ENCODE data around the gene PYCARD. TPM values are rescaled to one million over a fixed set of nuclear protein-coding genes. Genes with fewer than 3 reads are reported as not detected.

PYCARD gene
- total and polyA plus RNA-seq, 9 of the 15 experiments (the other 6 are each of a cell fraction or from before 2014, with no cell fraction given): 1.3 to 28.4 (median 6.0) TPM

GRCh38 chr16:31189412-31189778, 13.2 kb downstream of the PYCARD start:
- FAIRE-seq: no peak
- H2AFZ ChIP-seq (ENCODE audit: low read depth, low read length): no peak overlapping the region
- H3K27ac ChIP-seq (ENCODE audit: extremely low read depth, low read depth, low read length): no peak overlapping the region
- CTCF ChIA-PET (ENCODE audit: low intra/inter-chr PET ratio): no interaction called here
- no peak overlapping the region for H3K4me3 ChIP-seq
- BruUV-seq (replicated peaks): no TSS peak
- peaks cover 99% of the 10 kb centered on the region for H3K36me3 ChIP-seq (ENCODE audit: control insufficient read depth, insufficient read depth, low read length)
- H4K20me1 ChIP-seq (replicated peaks; ENCODE audit: control insufficient read depth, insufficient read depth, low read length): peaks cover 17% of the 10 kb centered on the region
- H3K4me2 ChIP-seq (ENCODE audit: insufficient read depth, low read length): no peak overlapping the region
- ATAC-seq: no peak
- H3K9me3 ChIP-seq (replicated peaks; ENCODE audit: control insufficient read depth, insufficient read depth, low read depth, low read length): no peaks in the 10 kb centered on the region
- H3K4me1 ChIP-seq (replicated peaks in 1 of 2; ENCODE audit: control insufficient read depth in 2 of 2, insufficient read depth in 2 of 2, low read length in 2 of 2): peaks cover 0 to 3% of the 10 kb centered on the region in 2 experiments; a peak in 2 of 5 replicates
- in situ Hi-C loops (cut with MboI) (no loop called here), intact Hi-C loops (cut with micrococcal nuclease) (loop anchor here (10.0 kb wide), 1 partner anchor 255 kb away; the partner anchor contains the start of gene ZNF843)
- POLR2A ChIA-PET: interaction anchor here (0.6 to 8.2 kb wide), 10 partner anchors 9 to 127 kb away, joined by 3 to 63 read pairs (median 4); partner anchors contain the start of genes FUS, KAT8, PYCARD and TRIM72
- H3K9ac ChIP-seq (ENCODE audit: insufficient read depth in 1 of 2, low read depth in 2 of 2, low read length in 2 of 2): no peak overlapping the region
- 95% methylated on average over 2 of the region's 2 CpGs for whole genome bisulfite sequencing (ENCODE audit: insufficient coverage, low coverage, missing lambda C conversion rate)
- no peaks in the 10 kb centered on the region for H3K27me3 ChIP-seq (ENCODE audit: control insufficient read depth in 2 of 2, insufficient read depth in 2 of 2, low read length in 2 of 2)
- DNase-seq (ENCODE audit: extremely low read depth in 1 of 4, low spot score in 3 of 4): peak in 1 of 4 experiments; percentile 4
- peaks cover 60% of the 10 kb centered on the region for H3K79me2 ChIP-seq (ENCODE audit: control insufficient read depth, insufficient read depth, low read length)
- H3K9me1 ChIP-seq (ENCODE audit: control insufficient read depth, insufficient read depth, low read length): peaks cover 3% of the 10 kb centered on the region
- TF ChIP-seq, protein P1, sequence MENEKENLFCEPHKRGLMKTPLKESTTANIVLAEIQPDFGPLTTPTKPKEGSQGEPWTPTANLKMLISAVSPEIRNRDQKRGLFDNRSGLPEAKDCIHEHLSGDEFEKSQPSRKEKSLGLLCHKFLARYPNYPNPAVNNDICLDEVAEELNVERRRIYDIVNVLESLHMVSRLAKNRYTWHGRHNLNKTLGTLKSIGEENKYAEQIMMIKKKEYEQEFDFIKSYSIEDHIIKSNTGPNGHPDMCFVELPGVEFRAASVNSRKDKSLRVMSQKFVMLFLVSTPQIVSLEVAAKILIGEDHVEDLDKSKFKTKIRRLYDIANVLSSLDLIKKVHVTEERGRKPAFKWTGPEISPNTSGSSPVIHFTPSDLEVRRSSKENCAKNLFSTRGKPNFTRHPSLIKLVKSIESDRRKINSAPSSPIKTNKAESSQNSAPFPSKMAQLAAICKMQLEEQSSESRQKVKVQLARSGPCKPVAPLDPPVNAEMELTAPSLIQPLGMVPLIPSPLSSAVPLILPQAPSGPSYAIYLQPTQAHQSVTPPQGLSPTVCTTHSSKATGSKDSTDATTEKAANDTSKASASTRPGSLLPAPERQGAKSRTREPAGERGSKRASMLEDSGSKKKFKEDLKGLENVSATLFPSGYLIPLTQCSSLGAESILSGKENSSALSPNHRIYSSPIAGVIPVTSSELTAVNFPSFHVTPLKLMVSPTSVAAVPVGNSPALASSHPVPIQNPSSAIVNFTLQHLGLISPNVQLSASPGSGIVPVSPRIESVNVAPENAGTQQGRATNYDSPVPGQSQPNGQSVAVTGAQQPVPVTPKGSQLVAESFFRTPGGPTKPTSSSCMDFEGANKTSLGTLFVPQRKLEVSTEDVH (IDR thresholded peaks at IDR 0.05; ENCODE audit: low read depth, partially characterized antibody): peak; percentile 21
- no peak for TF ChIP-seq MXD1 (CRISPR knock-in tag; IDR thresholded peaks at IDR 0.05; ENCODE audit: borderline replicate concordance, poor library complexity, severe bottlenecking)
- TF ChIP-seq, protein P2, sequence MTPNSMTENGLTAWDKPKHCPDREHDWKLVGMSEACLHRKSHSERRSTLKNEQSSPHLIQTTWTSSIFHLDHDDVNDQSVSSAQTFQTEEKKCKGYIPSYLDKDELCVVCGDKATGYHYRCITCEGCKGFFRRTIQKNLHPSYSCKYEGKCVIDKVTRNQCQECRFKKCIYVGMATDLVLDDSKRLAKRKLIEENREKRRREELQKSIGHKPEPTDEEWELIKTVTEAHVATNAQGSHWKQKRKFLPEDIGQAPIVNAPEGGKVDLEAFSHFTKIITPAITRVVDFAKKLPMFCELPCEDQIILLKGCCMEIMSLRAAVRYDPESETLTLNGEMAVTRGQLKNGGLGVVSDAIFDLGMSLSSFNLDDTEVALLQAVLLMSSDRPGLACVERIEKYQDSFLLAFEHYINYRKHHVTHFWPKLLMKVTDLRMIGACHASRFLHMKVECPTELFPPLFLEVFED (CRISPR knock-in tag; conservative IDR thresholded peaks at IDR 0.05): peak; percentile 31; the same call in 1 of the 2 replicates
- TF ChIP-seq MCM2 (IDR thresholded peaks at IDR 0.05; ENCODE audit: low read depth): no peak
- TF ChIP-seq POLR2AphosphoS5 (IDR thresholded peaks at IDR 0.05; ENCODE audit: control insufficient read depth, insufficient read depth, low read depth, low read length): 0 out of 2 replicates have a peak, but pooled peaks have one; percentile 22
- TF ChIP-seq RBM39 (optimal IDR thresholded peaks at IDR 0.05; ENCODE audit: low read depth, low read length): peak; percentile 9
- TF ChIP-seq ZNF311 (CRISPR knock-in tag; IDR thresholded peaks at IDR 0.05): no peak
- no peak for TF ChIP-seq ZKSCAN3 (CRISPR knock-in tag; IDR thresholded peaks at IDR 0.05)
- no peak for TF ChIP-seq TAF7 (tag; IDR thresholded peaks at IDR 0.05)
- 0 out of 4 replicates have a peak, but pooled peaks of 1 of the 2 experiments have one; percentile 15 for TF ChIP-seq TEAD1 (CRISPR knock-in tag; IDR thresholded peaks at IDR 0.05)
- TF ChIP-seq HBP1 (CRISPR knock-in tag; IDR thresholded peaks at IDR 0.05): peak; percentile 12; the same call in 1 of the 2 replicates

Measured in K562 (cell line).